HepG2 (cell line): ENCODE measurements around the gene PRKN. TPM values are rescaled to one million over a fixed set of nuclear protein-coding genes. Genes with fewer than 3 reads are reported as not detected.
A peak's percentile ranks its signal among the peaks of the same experiment; 100 is the strongest.

Experiments
- ATAC-seq: fragments of 200-7000 bp; cut with Tn5 transposase; 3 replicates; pipeline ENCODE4 v1.9.1; 2020; ENCODE audit warnings: mild to moderate bottlenecking, moderate library complexity
- BruUV-seq: library from RNA; stranded (reverse); fragments of 400-500 nt; replicated peaks from 2 replicates; lab custom pipeline; 2021; lab: Mats Ljungman, UMichigan
- CTCF ChIA-PET: fragments of 300-600 bp; formaldehyde crosslinking; extraction: SDS; loops from one replicate; lab custom pipeline; 2021; ENCODE audit warnings: low total read pairs, inconsistent platforms, low intra/inter-chr PET ratio; lab: Yijun Ruan, JAX
- POLR2A ChIA-PET: fragments of 350-600 bp; sonication (Branson Sonifier 250); formaldehyde crosslinking; loops from one replicate; lab custom pipeline; 2020; ENCODE audit warnings: antibody characterized with exemption, inconsistent platforms; lab: Yijun Ruan, JAX
- DNase-seq: peaks from one replicate; pipeline ENCODE4 v3.0.0-alpha.2; 2015; ENCODE audit warnings: low spot score
- FAIRE-seq: peaks from 3 replicates; lab custom pipeline; 2011; peaks lifted over from hg19 to GRCh38; lab: Jason Lieb, UNC
- H2AFZ ChIP-seq: one replicate; pipeline ENCODE4 v1.6.1; 2011; ENCODE audit warnings: low read length, inconsistent platforms
- H3K27ac ChIP-seq: fragments of 300-600 bp; 3 replicates; pipeline ENCODE4 v1.8.0; 2011; ENCODE audit warnings: mixed run types, mild to moderate bottlenecking, mixed read lengths, low read length, inconsistent platforms; ENCODE audit not compliant: insufficient read depth; ENCODE audit errors: extremely low read length
- H3K27me3 ChIP-seq, 2 experiments: fragments of 200-600 bp in 1 of 2; 2 replicates in 1 of 2; 3 replicates in 1 of 2; pipeline versions ENCODE4 v1.6.0 to v1.8.0; 2011; ENCODE audit warnings: low read length in 2 of 2, mild to moderate bottlenecking in 2 of 2, moderate library complexity in 2 of 2, inconsistent platforms in 1 of 2; ENCODE audit not compliant: insufficient read depth in 2 of 2, control insufficient read depth in 1 of 2
- H3K36me3 ChIP-seq, 2 experiments: fragments of 200-600 bp in 1 of 2; replicated peaks in 1 of 2; 2 replicates in 1 of 2; 3 replicates in 1 of 2; pipeline versions ENCODE4 v1.5.1 to v1.8.0; 2011; ENCODE audit warnings: low read length in 2 of 2, inconsistent platforms in 1 of 2; ENCODE audit not compliant: insufficient read depth in 2 of 2, control insufficient read depth in 1 of 2
- H3K4me1 ChIP-seq: 2 replicates; pipeline ENCODE4 v1.5.1; 2012; ENCODE audit warnings: low read length, inconsistent platforms; ENCODE audit not compliant: insufficient read depth
- H3K4me2 ChIP-seq: 2 replicates; pipeline ENCODE4 v1.6.0; 2011; ENCODE audit warnings: low read depth, low read length, inconsistent platforms
- H3K4me3 ChIP-seq, 3 experiments: fragments of 200-600 bp in 1 of 3; sonication (generic), shearing (Covaris generic) in 1 of 3; replicated peaks in 1 of 3; 2 replicates each; pipeline ENCODE4 v1.5.1; 2011 to 2016; ENCODE audit warnings: low read length in 3 of 3, inconsistent platforms in 2 of 3, low read depth in 2 of 3, mild to moderate bottlenecking in 2 of 3, control low read depth in 1 of 3, mixed read lengths in 1 of 3; ENCODE audit not compliant: insufficient read depth in 1 of 3
- H3K79me2 ChIP-seq: one replicate; pipeline ENCODE4 v1.6.1; 2011; ENCODE audit warnings: low read length, inconsistent platforms; ENCODE audit not compliant: insufficient read depth
- H3K9ac ChIP-seq: 2 replicates; pipeline ENCODE4 v1.6.0; 2011; ENCODE audit warnings: mild to moderate bottlenecking, low read depth, low read length, inconsistent platforms; ENCODE audit not compliant: insufficient read depth
- H3K9me3 ChIP-seq: 2 replicates; pipeline ENCODE4 v1.5.1; 2012; ENCODE audit warnings: mild to moderate bottlenecking, low read length
- H4K20me1 ChIP-seq: 2 replicates; pipeline ENCODE4 v1.6.0; 2011; ENCODE audit warnings: inconsistent platforms, mild to moderate bottlenecking, low read length, moderate library complexity; ENCODE audit not compliant: insufficient read depth
- ATF7 ChIP-seq, 2 experiments: fragments of 450-650 bp in 1 of 2; sonication (generic) in 1 of 2; formaldehyde crosslinking in 1 of 2; IDR thresholded peaks; 2 replicates each; pipeline versions ENCODE4 v1.4.0 to v1.6.1; 2016 to 2020; ENCODE audit warnings: antibody characterized with exemption in 1 of 2, mild to moderate bottlenecking in 1 of 2, missing genetic modification reagents in 1 of 2
- CAMTA2 ChIP-seq: sonication (generic); formaldehyde crosslinking; IDR thresholded peaks from 2 replicates; pipeline ENCODE4 v1.4.0; 2020; ENCODE audit warnings: mild to moderate bottlenecking, missing genetic modification reagents, borderline replicate concordance
- CEBPB ChIP-seq: IDR thresholded peaks from 2 replicates; pipeline ENCODE4 v1.6.1; 2011; ENCODE audit warnings: low read depth, low read length, improper control_type of control experiment, borderline replicate concordance
- ELK4 ChIP-seq: sonication (generic); formaldehyde crosslinking; IDR thresholded peaks from 2 replicates; pipeline ENCODE4 v1.9.0; 2021; ENCODE audit warnings: missing genetic modification reagents, borderline replicate concordance
- FOXA1 ChIP-seq, 2 experiments: fragments of 450-650 bp in 1 of 2; sonication (generic) in 1 of 2; formaldehyde crosslinking in 1 of 2; IDR thresholded peaks; 2 replicates each; pipeline versions ENCODE4 v1.4.0 to v1.6.1; 2016 to 2020; ENCODE audit warnings: missing genetic modification reagents in 1 of 2
- GATA4 ChIP-seq: sonication (generic); IDR thresholded peaks from 2 replicates; pipeline ENCODE4 v1.6.1; 2016; ENCODE audit warnings: antibody characterized with exemption, low read depth, borderline replicate concordance
- HNRNPH1 ChIP-seq: fragments of 200-400 bp; formaldehyde crosslinking; optimal IDR thresholded peaks from 2 replicates; pipeline ENCODE3; 2017; ENCODE audit warnings: mild to moderate bottlenecking, low read depth, low read length
- TCF7 ChIP-seq: sonication (generic); IDR thresholded peaks from 2 replicates; pipeline ENCODE4 v1.6.1; 2016; ENCODE audit warnings: antibody characterized with exemption, low read depth
- TFAP4 ChIP-seq: sonication (generic); IDR thresholded peaks from 2 replicates; pipeline ENCODE4 v1.6.1; 2016; ENCODE audit warnings: low read depth, borderline replicate concordance
- TOE1 ChIP-seq: sonication (generic); formaldehyde crosslinking; IDR thresholded peaks from 2 replicates; pipeline ENCODE4 v1.4.0; 2020; ENCODE audit warnings: mild to moderate bottlenecking, missing genetic modification reagents
- TRIM22 ChIP-seq: fragments of 450-650 bp; IDR thresholded peaks from 2 replicates; pipeline ENCODE4 v1.6.1; 2017
- WGBS: methylation state at CpG from one replicate; pipeline ENCODE4 v1.1.6; 2017; ENCODE audit warnings: low lambda C conversion rate; 5-methylcytosine and 5-hydroxymethylcytosine counted together
- in situ Hi-C: cut with HindIII; loops from 2 replicates; pipeline ENCODE4 v1.10.0; 2017; ENCODE audit warnings: low pct_unique_long_range_greater_than_20kb; ENCODE audit not compliant: extremely low pct_ligation_motif_present
- intact Hi-C: fragments of 100-400 bp; cut with micrococcal nuclease; formaldehyde crosslinking; loops from one replicate; pipeline ENCODE4 v1.10.0; 2022; ENCODE audit not compliant: unreplicated experiment
- polyA plus RNA-seq, 8 experiments: library from polyadenylated mRNA; depleted of rRNA in 3 of 8; stranded (reverse) in 7 of 8; unstranded in 1 of 8; fragments of >200 nt; fragmentation: Illumina TruSeq in 4 of 8; extraction: Trizol in 4 of 8; gene quantifications; 2 replicates each; pipeline versions ENCODE4 v1.2.1 to v1.2.3, GENCODE V29; 2011 to 2016; ENCODE audit warnings: low read depth in 4 of 8, missing spikeins in 1 of 8, mixed read lengths in 1 of 8; ENCODE audit not compliant: insufficient read depth in 1 of 8
- total RNA-seq, 5 experiments: library from RNA; depleted of rRNA; stranded (reverse); fragments of >200 nt; fragmentation: Illumina TruSeq; extraction: Trizol; gene quantifications; 2 replicates each; pipeline ENCODE4 v1.2.3, GENCODE V29; 2016; ENCODE audit warnings: low read depth in 1 of 5

PRKN gene
- total and polyA plus RNA-seq, 2 of the 13 experiments (the other 11 are each of a cell fraction or from before 2014, with no cell fraction given): 0.31 to 0.44 TPM

- no peaks in the 10 kb centered on the region for H3K27me3 ChIP-seq
- TF ChIP-seq ATF7 (IDR thresholded peaks at IDR 0.05) (peak; percentile 57), ATF7 (CRISPR knock-in tag; IDR thresholded peaks at IDR 0.05) (no peak), CEBPB (peak; percentile 45; the same call in 1 of the 2 replicates), TOE1 (CRISPR knock-in tag) (no peak)
- no peak overlapping the region for H3K27ac ChIP-seq
- H3K4me2 ChIP-seq: no peak overlapping the region
- intact Hi-C loops: no loop called here
- no peaks in the 10 kb centered on the region for H3K79me2 ChIP-seq
- H3K9me3 ChIP-seq: peaks cover 22% of the 10 kb centered on the region
- WGBS: 15% methylated on average over 1 of the region's 1 CpG
- H3K9ac ChIP-seq: no peak overlapping the region
- no peaks in the 10 kb centered on the region for H3K4me1 ChIP-seq
- DNase-seq: no peak
- no peaks in the 10 kb centered on the region for H4K20me1 ChIP-seq
- in situ Hi-C loops: no loop called here
- no peak for ATAC-seq
- no TSS peak for BruUV-seq
- POLR2A ChIA-PET: no interaction called here
- H3K4me3 ChIP-seq: no peak overlapping the region
- FAIRE-seq: no peak
- no peaks in the 10 kb centered on the region for H3K36me3 ChIP-seq
- H2AFZ ChIP-seq: no peak overlapping the region
- CTCF ChIA-PET: no interaction called here
Measured at GRCh38 chr6:162770955-162771354, 43.4 kb upstream of the PRKN start.

- Histone ChIP-seq H3K4me1 (no peaks in the 10 kb centered on the region), H3K79me2 (no peaks in the 10 kb centered on the region), H2AFZ (no peak overlapping the region), H3K9me3 (peaks cover 22% of the 10 kb centered on the region), H3K9ac (no peak overlapping the region), H4K20me1 (no peaks in the 10 kb centered on the region), H3K4me2 (no peak overlapping the region), H3K4me3 (no peak overlapping the region), H3K27ac (no peak overlapping the region), H3K36me3 (no peaks in the 10 kb centered on the region), H3K27me3 (no peaks in the 10 kb centered on the region)
- no peak for DNase-seq
- no peak for FAIRE-seq
- POLR2A ChIA-PET: no interaction called here
- in situ Hi-C loops (no loop called here), intact Hi-C loops (no loop called here)
- ATAC-seq: no peak
- CTCF ChIA-PET: no interaction called here
- no TSS peak for BruUV-seq
- TF ChIP-seq CAMTA2 (CRISPR knock-in tag): no peak
- no peak for TF ChIP-seq HNRNPH1
- no peak for TF ChIP-seq FOXA1 (IDR thresholded peaks at IDR 0.05)
- no peak for TF ChIP-seq FOXA1 (CRISPR knock-in tag; IDR thresholded peaks at IDR 0.05)
- no peak for TF ChIP-seq TRIM22
- TF ChIP-seq TFAP4: no peak
- no peak for TF ChIP-seq ELK4 (CRISPR knock-in tag)
- TF ChIP-seq GATA4: no peak
- TF ChIP-seq TCF7: no peak
Measured at GRCh38 chr6:162770136-162770535, 42.6 kb upstream of the PRKN start.
